ENCODE data around the gene CDHR4.

Gene CDHR4

DNA sequence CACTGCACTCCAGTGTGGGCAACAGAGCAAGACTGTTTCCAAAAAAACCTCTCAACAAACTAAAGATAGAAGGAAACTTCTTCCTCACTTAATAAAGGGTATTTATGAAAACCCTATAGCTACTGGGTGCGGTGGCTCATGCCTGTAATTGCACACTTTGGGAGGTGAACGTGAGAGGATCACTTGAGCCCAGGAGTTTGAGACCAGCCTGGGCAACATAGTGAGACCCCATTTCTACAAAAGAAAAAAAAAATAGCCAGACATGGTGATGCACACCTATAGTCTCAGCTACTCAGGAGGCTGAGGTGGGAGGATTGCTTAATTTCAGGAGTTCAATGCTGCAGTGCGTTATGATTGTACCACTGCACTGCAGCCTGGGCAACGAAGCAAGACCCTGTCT lies 35.7 kb downstream of the CDHR4 start:
- Histone ChIP-seq H2AFZ (ENCODE audit: low read length) (no peak overlapping the region), H3K4me1 (ENCODE audit: insufficient read depth, low read length, severe bottlenecking) (no peaks in the 10 kb centered on the region), H3K9me2 (ENCODE audit: low read depth, low read length) (no peaks in the 10 kb centered on the region), H3K4me3 (ENCODE audit: low read depth, low read length, poor library complexity, severe bottlenecking) (no peak overlapping the region), H3K27ac (ENCODE audit: low read depth, low read length, poor library complexity, severe bottlenecking) (no peak overlapping the region), H3K36me3 (ENCODE audit: insufficient read depth, low read length) (peaks cover 11% of the 10 kb centered on the region; the same call in 1 of the 2 replicates), H4K20me1 (ENCODE audit: insufficient read depth, low read length) (no peaks in the 10 kb centered on the region), H3K9me3 (ENCODE audit: low read length) (no peaks in the 10 kb centered on the region), H3K27me3 (ENCODE audit: insufficient read depth, low read length) (no peaks in the 10 kb centered on the region), H3K79me2 (ENCODE audit: insufficient read depth, low read length) (peaks cover 23% of the 10 kb centered on the region), H3F3A (ENCODE audit: insufficient read depth, low read length) (no peaks in the 10 kb centered on the region), H3K4me2 (ENCODE audit: low read length) (no peak overlapping the region), H3K9ac (ENCODE audit: low read length) (no peak overlapping the region)
- TF ChIP-seq EZH2 (IDR thresholded peaks at IDR 0.05; ENCODE audit: borderline replicate concordance, low read length) = no peak
- TF ChIP-seq, protein P1, sequence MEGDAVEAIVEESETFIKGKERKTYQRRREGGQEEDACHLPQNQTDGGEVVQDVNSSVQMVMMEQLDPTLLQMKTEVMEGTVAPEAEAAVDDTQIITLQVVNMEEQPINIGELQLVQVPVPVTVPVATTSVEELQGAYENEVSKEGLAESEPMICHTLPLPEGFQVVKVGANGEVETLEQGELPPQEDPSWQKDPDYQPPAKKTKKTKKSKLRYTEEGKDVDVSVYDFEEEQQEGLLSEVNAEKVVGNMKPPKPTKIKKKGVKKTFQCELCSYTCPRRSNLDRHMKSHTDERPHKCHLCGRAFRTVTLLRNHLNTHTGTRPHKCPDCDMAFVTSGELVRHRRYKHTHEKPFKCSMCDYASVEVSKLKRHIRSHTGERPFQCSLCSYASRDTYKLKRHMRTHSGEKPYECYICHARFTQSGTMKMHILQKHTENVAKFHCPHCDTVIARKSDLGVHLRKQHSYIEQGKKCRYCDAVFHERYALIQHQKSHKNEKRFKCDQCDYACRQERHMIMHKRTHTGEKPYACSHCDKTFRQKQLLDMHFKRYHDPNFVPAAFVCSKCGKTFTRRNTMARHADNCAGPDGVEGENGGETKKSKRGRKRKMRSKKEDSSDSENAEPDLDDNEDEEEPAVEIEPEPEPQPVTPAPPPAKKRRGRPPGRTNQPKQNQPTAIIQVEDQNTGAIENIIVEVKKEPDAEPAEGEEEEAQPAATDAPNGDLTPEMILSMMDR (IDR thresholded peaks at IDR 0.05; ENCODE audit: low read length) = no peak

DNA sequence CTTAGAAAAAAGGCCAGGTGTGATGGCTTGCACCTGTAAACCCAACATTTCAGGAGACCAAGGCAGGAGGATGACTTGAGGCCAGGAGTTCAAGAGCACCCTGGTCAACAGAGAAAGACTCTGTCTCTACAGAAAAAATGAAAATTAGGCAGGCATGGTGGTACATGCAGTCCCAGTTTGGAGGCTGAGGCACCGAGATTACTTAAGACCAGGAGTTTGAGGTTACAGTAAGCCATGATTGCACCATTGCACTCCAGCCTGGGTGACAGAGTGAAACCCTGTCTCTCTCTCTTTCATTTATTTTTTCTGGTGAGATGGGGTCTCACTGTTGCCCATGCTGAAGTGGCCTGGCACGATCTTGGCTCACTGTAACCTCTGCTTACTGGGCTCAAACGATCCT lies 38.0 kb downstream of the CDHR4 start:
- Histone ChIP-seq H2AFZ (ENCODE audit: low read length) (no peak overlapping the region), H4K20me1 (ENCODE audit: insufficient read depth, low read length) (no peaks in the 10 kb centered on the region), H3K9me2 (ENCODE audit: low read depth, low read length) (no peaks in the 10 kb centered on the region), H3K4me2 (ENCODE audit: low read length) (no peak overlapping the region), H3K27me3 (ENCODE audit: insufficient read depth, low read length) (no peaks in the 10 kb centered on the region), H3K27ac (ENCODE audit: low read depth, low read length, poor library complexity, severe bottlenecking) (no peak overlapping the region), H3K9ac (ENCODE audit: low read length) (no peak overlapping the region), H3F3A (ENCODE audit: insufficient read depth, low read length) (no peaks in the 10 kb centered on the region), H3K79me2 (ENCODE audit: insufficient read depth, low read length) (peaks cover 8% of the 10 kb centered on the region), H3K9me3 (ENCODE audit: low read length) (no peaks in the 10 kb centered on the region), H3K36me3 (ENCODE audit: insufficient read depth, low read length) (peaks cover 8% of the 10 kb centered on the region; the same call in 1 of the 2 replicates), H3K4me1 (ENCODE audit: insufficient read depth, low read length, severe bottlenecking) (no peaks in the 10 kb centered on the region), H3K4me3 (ENCODE audit: low read depth, low read length, poor library complexity, severe bottlenecking) (no peak overlapping the region)
- TF ChIP-seq EZH2 (IDR thresholded peaks at IDR 0.05; ENCODE audit: borderline replicate concordance, low read length) = no peak
- TF ChIP-seq, protein P1 (IDR thresholded peaks at IDR 0.05; ENCODE audit: low read length) = no peak

DNA sequence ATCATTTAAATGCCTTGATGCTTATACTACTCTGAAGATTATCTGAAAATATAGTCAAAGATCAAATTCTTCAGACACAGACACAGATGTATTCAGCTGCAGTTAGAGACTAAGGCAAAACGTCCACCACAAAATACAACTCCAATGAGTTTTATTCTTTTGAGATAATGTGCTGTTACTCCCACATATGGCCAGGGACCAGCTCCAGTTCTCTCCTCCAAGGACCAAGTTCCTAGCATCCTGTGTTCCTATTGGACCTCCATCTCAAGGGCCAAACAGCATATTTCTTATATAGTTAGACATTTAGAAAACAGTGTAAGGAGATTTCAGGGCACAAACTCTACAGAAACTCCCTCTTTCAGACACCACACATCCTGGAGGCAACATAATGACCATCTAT lies 40.4 kb downstream of the CDHR4 start:
- H3F3A ChIP-seq (ENCODE audit: insufficient read depth, low read length) = no peaks in the 10 kb centered on the region
- H3K4me3 ChIP-seq (ENCODE audit: low read depth, low read length, poor library complexity, severe bottlenecking) = no peak overlapping the region
- H3K4me2 ChIP-seq (ENCODE audit: low read length) = no peak overlapping the region
- peaks cover 18% of the 10 kb centered on the region for H3K79me2 ChIP-seq (ENCODE audit: insufficient read depth, low read length)
- H3K36me3 ChIP-seq (ENCODE audit: insufficient read depth, low read length) = no peaks in the 10 kb centered on the region
- no peaks in the 10 kb centered on the region for H3K4me1 ChIP-seq (ENCODE audit: insufficient read depth, low read length, severe bottlenecking)
- TF ChIP-seq, protein P1 (IDR thresholded peaks at IDR 0.05; ENCODE audit: low read length) = no peak
- TF ChIP-seq EZH2 (IDR thresholded peaks at IDR 0.05; ENCODE audit: borderline replicate concordance, low read length) = no peak
- H3K27me3 ChIP-seq (ENCODE audit: insufficient read depth, low read length) = no peaks in the 10 kb centered on the region
- no peaks in the 10 kb centered on the region for H3K9me3 ChIP-seq (ENCODE audit: low read length)
- H2AFZ ChIP-seq (ENCODE audit: low read length) = no peak overlapping the region
- no peak overlapping the region for H3K9ac ChIP-seq (ENCODE audit: low read length)
- no peaks in the 10 kb centered on the region for H4K20me1 ChIP-seq (ENCODE audit: insufficient read depth, low read length)
- no peaks in the 10 kb centered on the region for H3K9me2 ChIP-seq (ENCODE audit: low read depth, low read length)
- no peak overlapping the region for H3K27ac ChIP-seq (ENCODE audit: low read depth, low read length, poor library complexity, severe bottlenecking)
